ENCODE results near the gene TCF4.

DNA sequence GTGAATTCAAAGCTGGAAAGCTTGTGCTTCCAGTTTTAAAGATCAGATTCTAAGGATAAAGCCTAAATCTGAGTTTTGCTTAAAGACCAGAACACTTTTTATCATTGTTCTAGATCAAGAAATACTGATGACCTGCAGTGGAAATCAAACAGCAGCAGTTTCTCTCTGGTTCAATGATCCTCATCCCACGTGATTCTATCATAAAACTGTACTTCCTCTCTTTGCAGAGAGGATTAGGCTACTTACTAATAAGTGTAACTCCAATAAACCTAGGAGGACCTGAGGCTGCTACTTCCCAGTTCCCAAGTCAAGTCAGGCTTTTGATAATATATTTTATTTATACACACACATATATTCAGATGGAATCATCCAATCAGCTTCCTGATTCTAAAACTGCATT, 81.9 kb downstream of the TCF4 start:
- no peak for TF ChIP-seq EZH2phosphoT487 (IDR thresholded peaks at IDR 0.05; ENCODE audit: borderline replicate concordance, low read length)
- TF ChIP-seq CTCF (conservative IDR thresholded peaks at IDR 0.05; ENCODE audit: low read depth, low read length) = no peak
- no peak for TF ChIP-seq EZH2 (IDR thresholded peaks at IDR 0.05; ENCODE audit: low read length, unreplicated experiment)
